Limb (tissue), 2 donors: ENCODE measurements around the gene ELAVL2.
A peak's percentile ranks its signal among the peaks of the same experiment; 100 is the strongest.

ENCODE experiments used
- DNase-seq, 2 donors: peaks; one replicate each; pipeline ENCODE4 v3.0.0-alpha.2; 2016; ENCODE audit errors: extremely low spot score in 2 of 2

Gene ELAVL2

GRCh38 chr9:23821375-23822181, 4.5 kb downstream of the ELAVL2 start:
- peak; percentile 42 to 82 for DNase-seq

- peak in 1 of 2 donors; percentile 72 for DNase-seq
Observed at GRCh38 chr9:23820451-23821374, 5.3 kb downstream of the ELAVL2 start.

DNA sequence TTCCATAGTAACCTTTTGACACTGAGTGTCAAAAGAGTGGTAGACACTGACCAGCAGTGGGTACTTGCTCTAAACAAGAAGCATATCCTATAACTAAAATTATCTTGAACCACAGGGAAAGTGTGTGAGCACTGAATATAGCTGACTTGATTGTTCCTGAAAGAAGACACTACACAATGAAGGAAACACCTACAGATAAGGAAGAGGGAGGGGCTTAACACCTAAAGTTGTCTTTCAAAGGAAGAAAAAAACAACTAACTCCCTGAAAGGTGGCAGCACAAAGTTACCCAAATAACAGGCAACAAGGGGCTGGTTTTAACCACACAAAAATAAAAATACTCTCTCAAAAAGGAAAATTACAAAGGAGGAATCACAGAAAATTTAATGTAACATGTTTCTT, 6.6 kb downstream of the ELAVL2 start:
- no peak for DNase-seq

GRCh38 chr9:23814243-23814642, 11.8 kb downstream of the ELAVL2 start:
- no peak for DNase-seq

DNA sequence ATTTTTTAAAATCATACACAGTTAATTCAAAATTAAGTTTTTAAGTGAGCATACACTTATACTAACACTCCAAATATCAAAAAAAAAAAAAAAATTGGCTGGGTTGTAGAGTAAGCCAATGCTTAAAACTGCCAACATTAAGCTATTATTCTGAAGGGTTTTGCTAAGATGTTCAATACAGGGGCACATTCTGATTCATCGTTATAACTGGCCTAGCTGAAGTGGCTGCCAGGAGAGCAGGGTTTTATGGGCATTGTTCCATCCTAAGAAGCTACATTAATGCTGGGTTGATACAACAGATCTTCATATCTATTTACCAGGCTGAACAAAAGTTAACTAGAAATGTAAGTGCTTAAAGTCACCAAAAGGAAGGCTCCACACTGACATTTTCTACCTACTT, 13.4 kb downstream of the ELAVL2 start:
- DNase-seq = no peak

DNA sequence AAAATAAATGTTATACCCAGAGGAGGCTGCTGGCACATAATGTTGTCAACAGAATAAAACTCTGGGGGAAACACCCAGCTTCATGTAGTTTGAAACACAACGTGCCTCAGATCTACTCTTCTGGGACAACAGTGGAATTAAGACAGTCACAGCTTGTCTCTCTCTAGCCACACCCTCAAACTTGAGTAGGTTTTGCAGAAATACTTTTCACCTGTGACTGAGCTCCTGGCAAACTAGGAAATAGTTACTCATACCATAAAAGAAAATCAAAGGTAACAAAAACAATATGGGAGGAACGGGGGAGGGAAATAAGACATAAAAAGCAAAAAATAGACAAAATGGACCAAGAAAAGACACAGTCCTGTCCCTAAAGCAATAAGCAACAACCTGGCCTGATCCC, 14.4 kb downstream of the ELAVL2 start:
- DNase-seq = no peak

- DNase-seq = no peak
Observed at GRCh38 chr9:23803216-23803615, 22.8 kb downstream of the ELAVL2 start.

DNA sequence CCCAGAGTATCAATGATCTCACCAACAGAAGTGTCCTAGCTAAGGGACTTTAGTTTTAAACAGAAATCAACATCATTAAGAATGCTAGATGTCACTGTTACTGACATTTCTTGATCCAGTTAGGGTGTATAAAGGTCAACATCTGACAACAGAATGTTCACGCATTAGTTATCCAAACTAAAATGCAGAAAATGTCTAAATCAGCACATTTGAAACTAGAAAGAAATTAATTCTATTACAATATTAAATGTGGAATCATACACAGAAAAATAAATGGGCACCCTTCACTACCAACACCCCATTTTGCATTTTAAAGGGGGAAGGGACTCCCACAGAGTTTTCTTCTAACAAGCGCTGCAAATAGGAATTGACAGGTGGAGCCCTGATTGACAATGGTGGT, 24.5 kb downstream of the ELAVL2 start:
- no peak for DNase-seq

DNA sequence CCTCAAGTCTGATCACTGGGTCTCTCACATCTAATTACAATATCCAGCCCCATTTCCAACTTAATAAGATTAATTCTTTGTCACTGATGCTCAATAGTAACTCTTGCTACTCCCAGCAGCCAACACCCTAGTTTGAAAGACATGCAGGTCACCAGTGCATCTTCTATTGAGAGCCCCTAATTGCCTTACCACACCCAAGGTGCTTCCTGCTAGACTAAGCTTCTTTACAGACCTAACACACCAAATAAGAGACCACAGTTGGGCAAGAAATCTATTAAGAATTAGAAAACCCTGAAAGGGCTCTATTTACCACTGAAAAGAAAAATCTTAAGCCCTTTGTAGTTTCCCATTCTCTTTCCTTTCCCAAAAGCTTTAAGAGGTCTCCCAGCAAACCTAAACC, 26.5 kb downstream of the ELAVL2 start:
- no peak for DNase-seq

DNA sequence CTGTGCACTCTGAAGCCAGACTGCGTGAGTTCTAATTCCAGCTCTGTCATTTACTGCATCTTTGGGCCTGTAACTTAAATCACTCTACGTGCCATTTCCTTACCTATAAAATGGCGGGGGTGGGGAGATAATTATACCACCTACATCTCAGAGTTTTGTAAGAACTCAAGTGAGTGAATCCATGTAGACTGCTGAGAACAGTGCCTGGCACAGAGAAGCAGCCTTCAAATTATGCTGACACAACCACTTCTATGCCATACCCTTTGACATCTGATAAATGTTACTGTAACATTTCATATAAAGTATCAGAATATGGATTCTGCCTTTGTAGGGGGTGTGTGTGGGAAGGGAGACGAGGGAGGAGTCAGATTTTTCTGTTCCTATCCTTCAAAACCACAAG, 27.7 kb downstream of the ELAVL2 start:
- DNase-seq = no peak

DNA sequence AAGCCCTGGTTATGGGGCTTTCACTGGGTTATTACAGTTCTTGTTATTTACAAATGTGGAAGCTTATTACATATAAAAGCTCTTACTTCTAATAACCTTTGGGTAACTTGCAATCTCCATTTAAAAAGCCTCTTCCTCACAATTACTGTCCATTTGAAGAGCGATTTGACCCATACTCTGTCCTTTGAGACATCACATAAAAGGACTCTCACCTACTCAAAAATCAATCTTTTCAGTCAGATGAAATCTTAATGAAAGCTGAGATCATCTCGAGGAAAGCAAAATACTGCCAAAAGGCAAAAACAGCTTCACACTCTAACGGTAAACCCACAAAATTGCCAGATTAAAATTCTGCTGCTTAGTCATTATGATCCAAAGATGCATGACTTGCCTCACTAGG, 29.8 kb downstream of the ELAVL2 start:
- DNase-seq = no peak

GRCh38 chr9:23790351-23791260, 35.4 kb downstream of the ELAVL2 start:
- DNase-seq = no peak

DNA sequence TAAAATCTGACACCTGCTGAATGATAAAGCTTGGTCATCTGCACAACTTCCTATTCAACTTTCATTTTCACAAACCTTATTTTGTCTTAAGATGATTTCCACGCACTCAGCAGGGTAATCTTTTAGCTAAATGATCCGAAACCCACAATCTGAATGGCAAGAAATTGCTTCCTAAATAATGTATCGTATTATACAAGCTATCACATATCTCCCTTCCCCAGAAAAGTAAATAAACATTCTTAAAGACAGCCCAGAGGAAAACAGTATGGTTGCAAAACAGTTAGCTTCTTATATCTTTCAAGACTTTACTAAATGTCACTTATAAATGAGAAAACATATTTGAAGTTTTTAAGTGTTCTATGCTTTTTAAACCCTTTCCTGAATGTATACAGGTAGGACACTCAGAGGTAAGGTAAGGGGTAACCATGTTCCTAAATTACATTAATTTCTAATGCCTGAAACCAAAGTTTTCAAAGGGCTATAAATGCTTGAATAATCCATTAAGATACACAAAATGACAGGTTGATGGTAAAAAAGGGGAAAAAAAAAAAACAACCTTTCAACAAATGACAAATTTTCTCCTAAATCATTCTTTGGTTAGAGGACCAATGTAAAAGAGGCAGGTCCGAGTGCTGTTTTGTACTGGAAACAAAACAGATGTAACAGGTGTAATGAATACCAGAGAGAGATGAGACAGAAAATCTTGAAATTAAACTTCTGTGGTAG, 36.3 kb downstream of the ELAVL2 start:
- no peak for DNase-seq

GRCh38 chr9:23784962-23785361, 41.1 kb downstream of the ELAVL2 start:
- no peak for DNase-seq

- DNase-seq = no peak
Observed at GRCh38 chr9:23783509-23783908, 42.5 kb downstream of the ELAVL2 start.

- DNase-seq = peak in 1 of 2 donors; percentile 34
Observed at GRCh38 chr9:23779220-23779619, 46.8 kb downstream of the ELAVL2 start.

DNA sequence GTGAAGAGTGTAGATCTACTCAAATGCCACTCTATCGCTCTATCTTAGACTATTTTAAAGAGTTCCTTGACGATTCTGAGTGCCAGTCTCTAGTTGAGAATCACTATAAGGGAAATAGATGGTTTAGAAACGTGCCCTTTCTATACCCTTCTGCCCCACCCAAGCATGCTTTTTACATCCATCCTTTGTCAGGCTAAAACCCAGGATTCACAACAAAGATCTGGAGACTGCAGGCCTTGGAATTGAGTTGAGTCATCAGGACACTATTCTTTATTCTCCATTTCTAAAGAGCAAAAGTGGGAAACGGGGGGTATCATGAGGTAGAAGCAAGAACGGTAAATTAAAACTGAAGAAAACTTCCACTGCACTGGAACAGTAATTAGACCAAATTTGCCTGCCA, 48.7 kb downstream of the ELAVL2 start:
- DNase-seq = no peak

DNA sequence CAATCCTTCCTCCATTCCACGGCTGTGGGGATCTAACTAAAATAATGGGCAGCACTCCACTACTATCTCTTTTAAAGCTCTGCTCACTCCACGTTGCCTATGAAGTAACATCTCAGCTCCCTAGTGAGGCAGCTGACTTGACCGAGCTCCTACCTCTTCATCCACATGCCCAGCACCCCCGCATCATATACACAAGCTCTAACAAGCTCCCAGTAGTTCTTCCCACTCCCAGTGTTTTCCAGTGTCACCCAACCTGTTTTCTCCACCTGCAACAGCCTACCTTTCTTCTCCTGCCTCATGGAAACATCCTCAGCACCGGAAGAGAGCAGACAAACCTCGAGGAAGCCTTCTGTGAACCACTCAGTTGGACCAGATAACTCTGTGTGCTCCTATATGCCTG, 50.5 kb downstream of the ELAVL2 start:
- DNase-seq = no peak

DNA sequence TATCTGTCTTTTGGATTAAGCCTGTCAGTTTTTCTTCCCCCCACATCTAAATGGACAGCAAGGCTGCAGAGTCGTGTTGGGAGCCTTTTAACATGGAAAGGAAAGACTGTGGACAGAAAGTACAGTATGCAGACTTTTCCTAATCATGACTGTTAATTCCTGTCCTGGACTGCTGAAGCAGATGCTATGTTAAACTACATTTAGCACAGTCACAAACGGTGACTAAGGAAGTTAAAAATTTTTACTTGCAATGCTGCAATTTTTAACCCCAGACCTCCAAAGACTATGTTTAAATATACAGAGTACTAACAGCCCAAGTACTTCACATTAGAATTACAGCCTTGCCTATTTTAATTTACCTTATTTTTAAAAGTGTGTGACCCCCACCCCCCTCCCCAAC, 51.8 kb downstream of the ELAVL2 start:
- DNase-seq = no peak

DNA sequence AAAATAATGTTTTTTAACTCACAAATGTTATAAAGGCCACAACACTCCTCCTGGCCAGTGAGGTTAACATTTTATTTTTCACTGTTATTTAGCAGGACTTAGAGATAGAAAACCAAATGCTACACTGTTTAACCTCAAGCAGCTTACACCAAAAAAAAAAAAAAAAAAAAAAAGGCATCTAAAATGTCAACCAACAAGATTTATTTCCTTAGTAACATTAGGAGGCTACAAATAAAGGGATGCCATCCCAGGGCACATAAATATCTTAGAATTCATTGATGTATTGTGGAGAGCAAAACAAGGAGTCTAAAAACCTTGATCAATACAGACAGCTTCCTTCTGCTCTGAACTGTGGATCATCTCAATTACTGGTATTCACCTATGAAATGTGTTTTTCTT, 53.7 kb downstream of the ELAVL2 start:
- DNase-seq = no peak
